MM.1S (cell line): ENCODE data around the gene MON1B.
"Not testable (repeated sequence)": the region's sequence is repeated elsewhere in the genome, so short reads cannot be mapped to it uniquely, and the experiment has no call there.

Experiments used
- CTCF ChIP-seq: fragments of 300-600 bp; sonication (generic); IDR thresholded peaks from 2 replicates; pipeline ENCODE4 v1.5.1; 2016; ENCODE audit warnings: antibody characterized with exemption, low read length, mixed read lengths
- EZH2 ChIP-seq: fragments of 300-600 bp; sonication (generic); optimal IDR thresholded peaks from 2 replicates; pipeline ENCODE3; 2017; ENCODE audit warnings: low read depth, mild to moderate bottlenecking, antibody characterized with exemption, low read length, mixed read lengths
- EZH2phosphoT487 ChIP-seq: fragments of 300-600 bp; sonication (generic); IDR thresholded peaks from 2 replicates; pipeline ENCODE4 v1.6.1; 2018; ENCODE audit warnings: antibody characterized with exemption, low read length

GRCh38 chr16:77186298-77186697, 4.7 kb upstream of the MON1B start:
- not testable (repeated sequence) for TF ChIP-seq CTCF, EZH2phosphoT487, EZH2
